A549 (cell line): ENCODE results near the gene JRKL. TPM values are rescaled to one million over a fixed set of nuclear protein-coding genes. Genes with fewer than 3 reads are reported as not detected.

ENCODE experiments used
- ATAC-seq, 2 experiments: fragments of 200-7000 bp in 1 of 2; fragments of >200 bp in 1 of 2; cut with Nextera tagmentation in 1 of 2; cut with Tn5 transposase in 1 of 2; 3 replicates each; pipeline versions ENCODE4 v1.8.0 to v1.9.1; 2018 to 2020; ENCODE audit warnings: mild to moderate bottlenecking in 1 of 2, moderate library complexity in 1 of 2
- CTCF ChIA-PET: fragments of 300-600 bp; sonication (Branson Sonifier 250); formaldehyde crosslinking; extraction: SDS; loops from one replicate; lab custom pipeline; 2021; ENCODE audit warnings: antibody characterized with exemption, inconsistent platforms; lab: Yijun Ruan, JAX
- POLR2A ChIA-PET: fragments of 350-600 bp; formaldehyde crosslinking; extraction: SDS; loops from one replicate; lab custom pipeline; 2021; ENCODE audit warnings: antibody characterized with exemption, inconsistent platforms; lab: Yijun Ruan, JAX
- DNase-seq, 2 experiments: peaks; one replicate each; pipeline versions ENCODE4 v3.0.0 to v3.0.0-alpha.2; 2011 to 2016; ENCODE audit warnings: low read depth in 1 of 2, low spot score in 1 of 2
- FAIRE-seq: peaks from 2 replicates; lab custom pipeline; 2011; peaks lifted over from hg19 to GRCh38; lab: Jason Lieb, UNC
- H3K27ac ChIP-seq, 2 experiments: fragments of >200 bp; sonication (Bioruptor Twin); formaldehyde crosslinking; 3 replicates each; pipeline ENCODE4 v1.5.1; 2016 to 2017
- H3K4me1 ChIP-seq: fragments of >200 bp; sonication (Bioruptor Twin); formaldehyde crosslinking; 3 replicates; pipeline ENCODE4 v1.6.1; 2016
- H3K4me2 ChIP-seq: fragments of >200 bp; sonication (Bioruptor Twin); formaldehyde crosslinking; 3 replicates; pipeline ENCODE4 v1.6.1; 2016
- H3K4me3 ChIP-seq: fragments of >200 bp; sonication (Bioruptor Twin); formaldehyde crosslinking; 3 replicates; pipeline ENCODE4 v1.5.1; 2016
- H3K9me3 ChIP-seq: fragments of >200 bp; sonication (Bioruptor Twin); formaldehyde crosslinking; 3 replicates; pipeline ENCODE4 v1.6.1; 2016
- BHLHE40 ChIP-seq: IDR thresholded peaks from 2 replicates; pipeline ENCODE4 v1.6.1; 2012; ENCODE audit warnings: low read depth, low read length, inconsistent platforms
- CTCF ChIP-seq: fragments of >200 bp; sonication (Bioruptor Twin); formaldehyde crosslinking; IDR thresholded peaks from 3 replicates; pipeline ENCODE4 v1.5.1; 2016
- EHMT2 ChIP-seq: fragments of 200-600 bp; sonication (generic); IDR thresholded peaks from 2 replicates; pipeline ENCODE4 v1.6.1; 2016; ENCODE audit warnings: antibody characterized with exemption, low read depth, mild to moderate bottlenecking, moderate library complexity
- ELK1 ChIP-seq: fragments of 150-350 bp; IDR thresholded peaks from 2 replicates; pipeline ENCODE4 v1.6.1; 2014; ENCODE audit warnings: low read depth, mild to moderate bottlenecking, low read length
- EP300 ChIP-seq, 2 experiments: fragments of >200 bp; sonication (Bioruptor Twin); formaldehyde crosslinking; IDR thresholded peaks; 2 replicates in 1 of 2; 3 replicates in 1 of 2; pipeline ENCODE4 v1.6.1; 2016 to 2017
- FOSL2 ChIP-seq, 2 experiments: fragments of 450-650 bp in 1 of 2; fragments of >200 bp in 1 of 2; sonication (Bioruptor Twin) in 1 of 2; formaldehyde crosslinking; IDR thresholded peaks; 2 replicates each; pipeline versions ENCODE4 v1.5.0 to v1.6.1; 2016 to 2020; ENCODE audit warnings: mild to moderate bottlenecking in 1 of 2, moderate library complexity in 1 of 2
- HDAC2 ChIP-seq: fragments of 200-600 bp; sonication (generic); IDR thresholded peaks from 2 replicates; pipeline ENCODE4 v1.6.1; 2016
- HMGXB4 ChIP-seq: fragments of 250-450 bp; sonication (Bioruptor Pico); IDR thresholded peaks from 2 replicates; pipeline ENCODE4 v1.5.0; 2021; ENCODE audit warnings: mild to moderate bottlenecking, moderate library complexity, borderline replicate concordance
- HOXB13 ChIP-seq: fragments of 250-450 bp; sonication (Bioruptor Pico); IDR thresholded peaks from 2 replicates; pipeline ENCODE4 v1.5.0; 2020; ENCODE audit warnings: low read depth, mild to moderate bottlenecking, moderate library complexity
- HOXB5 ChIP-seq: fragments of 250-450 bp; sonication (Bioruptor Pico); IDR thresholded peaks from 2 replicates; pipeline ENCODE4 v1.5.0; 2020; ENCODE audit warnings: mild to moderate bottlenecking, moderate library complexity
- JUN ChIP-seq, 2 experiments: fragments of >200 bp; sonication (Bioruptor Twin); formaldehyde crosslinking; IDR thresholded peaks; 2 replicates in 1 of 2; 3 replicates in 1 of 2; pipeline ENCODE4 v1.6.1; 2016 to 2017
- KDM1A ChIP-seq: fragments of 200-600 bp; sonication (generic); IDR thresholded peaks from 2 replicates; pipeline ENCODE4 v1.6.1; 2016; ENCODE audit warnings: low read depth, mild to moderate bottlenecking
- MAX ChIP-seq: IDR thresholded peaks from 2 replicates; pipeline ENCODE4 v1.6.1; 2012
- MAZ ChIP-seq: fragments of 150-350 bp; IDR thresholded peaks from 2 replicates; pipeline ENCODE4 v1.6.1; 2014; ENCODE audit warnings: antibody characterized with exemption, low read depth, low read length, borderline replicate concordance
- NFE2L2 ChIP-seq: fragments of 150-350 bp; conservative IDR thresholded peaks from 2 replicates; pipeline ENCODE4 v1.6.1; 2014; ENCODE audit warnings: low read length
- NPAS2 ChIP-seq: fragments of 250-450 bp; sonication (Bioruptor Pico); IDR thresholded peaks from 2 replicates; pipeline ENCODE4 v1.8.0; 2022; ENCODE audit warnings: mild to moderate bottlenecking, moderate library complexity, borderline replicate concordance
- POLR2A ChIP-seq: IDR thresholded peaks from 2 replicates; pipeline ENCODE4 v1.6.1; 2012; ENCODE audit warnings: mild to moderate bottlenecking, low read length
- RARB ChIP-seq: fragments of 250-450 bp; sonication (Bioruptor Pico); IDR thresholded peaks from 2 replicates; pipeline ENCODE4 v1.8.0; 2021; ENCODE audit warnings: mild to moderate bottlenecking, moderate library complexity
- WGBS: methylation state at CpG from one replicate; pipeline ENCODE4 v1.1.6; 2017; ENCODE audit errors: missing lambda C conversion rate; 5-methylcytosine and 5-hydroxymethylcytosine counted together
- polyA plus RNA-seq, 4 experiments: library from polyadenylated mRNA; depleted of rRNA in 3 of 4; stranded (reverse); fragments of >200 nt; fragmentation: RNase III in 1 of 4; extraction: RNeasy Plus Mini Kit Qiagen cat#74134 plus additional on column Dnase treatment in 1 of 4; gene quantifications; 2 replicates in 3 of 4; 3 replicates in 1 of 4; pipeline ENCODE4 v1.2.3, GENCODE V29; 2011 to 2017

Gene JRKL
- polyA plus RNA-seq, 2 of the 4 experiments (the other 2 are of a cell fraction), result 9.7 to 10.4 TPM

GRCh38 chr11:96340555-96340885 lies 49.3 kb upstream of the JRKL start (continued):
- TF ChIP-seq NPAS2 (CRISPR knock-in tag) (no peak), EP300 (IDR thresholded peaks at IDR 0.05) (no peak), KDM1A (no peak), EHMT2 (no peak)

GRCh38 chr11:96341211-96342013 lies 48.4 kb upstream of the JRKL start:
- no peak for TF ChIP-seq HMGXB4
- no peak for TF ChIP-seq ELK1
- no peak for TF ChIP-seq HOXB5 (CRISPR knock-in tag)

GRCh38 chr11:96342014-96342960 lies 47.5 kb upstream of the JRKL start:
- WGBS, result 4% methylated on average over 12 of the region's 13 CpGs
- Histone ChIP-seq H3K4me1 (peaks cover 31% of the 10 kb centered on the region), H3K4me3 (peak overlapping the region; percentile 74), H3K4me2 (peak overlapping the region; percentile 93), H3K9me3 (no peaks in the 10 kb centered on the region), H3K27ac (peak overlapping the region; percentile 83 to 85)
- ChIA-PET CTCF (interaction anchor here (0.6 to 6.9 kb wide), 68 partner anchors 7 to 551 kb away, joined by 3 to 51 read pairs (median 5); partner anchors contain the start of genes CCDC82 and JRKL), POLR2A (interaction anchor here (0.6 to 1.5 kb wide), 13 partner anchors 32 to 1162 kb away, joined by 3 to 14 read pairs (median 3); partner anchors contain the start of genes FAM76B and MTMR2)
- no peak for FAIRE-seq
- TF ChIP-seq POLR2A (no peak), JUN (IDR thresholded peaks at IDR 0.05) (no peak), HDAC2 (no peak), BHLHE40 (no peak), CTCF (no peak), MAX (no peak), NFE2L2 (no peak), MAZ (no peak), HOXB13 (CRISPR knock-in tag) (no peak), FOSL2 (IDR thresholded peaks at IDR 0.05) (no peak), FOSL2 (CRISPR knock-in tag; IDR thresholded peaks at IDR 0.05) (no peak), RARB (CRISPR knock-in tag) (no peak), NPAS2 (CRISPR knock-in tag) (no peak)
- peak; percentile 10 to 17; a peak in 4 of 6 replicates for ATAC-seq
- no peak for DNase-seq

More at GRCh38 chr11:96341211-96342013, 48.4 kb upstream of the JRKL start:
- peaks cover 33% of the 10 kb centered on the region for H3K4me1 ChIP-seq
- FAIRE-seq, result no peak
- DNase-seq, result peak in 1 of 2 experiments; percentile 9
- POLR2A ChIA-PET, result interaction anchor here (0.6 to 0.8 kb wide), 2 partner anchors 34 to 98 kb away, joined by 3 to 4 read pairs; no protein-coding TSS in a partner anchor
- peak; percentile 21 to 40; a peak in 3 of 6 replicates for ATAC-seq
- H3K4me3 ChIP-seq, result peak overlapping the region; percentile 74
- WGBS, result 68% methylated on average over 10 of the region's 26 CpGs
- CTCF ChIA-PET, result interaction anchor here (1.3 to 6.9 kb wide), 10 partner anchors 19 to 328 kb away, joined by 3 to 51 read pairs (median 6); no protein-coding TSS in a partner anchor
- peak overlapping the region; percentile 83 to 85; a peak in 4 of 6 replicates for H3K27ac ChIP-seq
- H3K4me2 ChIP-seq, result peak overlapping the region; percentile 93
- no peaks in the 10 kb centered on the region for H3K9me3 ChIP-seq
